Epithelial cell of proximal tubule (primary cell): ENCODE data around the gene PCDH18. TPM values are rescaled to one million over a fixed set of nuclear protein-coding genes. Genes with fewer than 3 reads are reported as not detected.
A peak's percentile ranks its signal among the peaks of the same experiment; 100 is the strongest.

Source experiments
- DNase-seq: peaks from one replicate; pipeline ENCODE4 v3.0.0-alpha.2; 2011; ENCODE audit warnings: low read depth
- H3K4me3 ChIP-seq: 2 replicates; pipeline ENCODE4 v1.5.1; 2011; ENCODE audit warnings: low read depth, mild to moderate bottlenecking, low read length
- total RNA-seq: library from RNA; depleted of rRNA; stranded (reverse); fragments of >200 nt; gene quantifications from 2 replicates; pipeline ENCODE4 v1.2.3, GENCODE V29; 2015
- TF ChIP-seq, protein P1 (sequence below): conservative IDR thresholded peaks from 2 replicates; pipeline ENCODE4 v1.5.1; 2012; ENCODE audit warnings: low read depth, mild to moderate bottlenecking, low read length

PCDH18 gene
- total RNA-seq, 1 donor from 2014 or later, result 0.29 TPM

DNA sequence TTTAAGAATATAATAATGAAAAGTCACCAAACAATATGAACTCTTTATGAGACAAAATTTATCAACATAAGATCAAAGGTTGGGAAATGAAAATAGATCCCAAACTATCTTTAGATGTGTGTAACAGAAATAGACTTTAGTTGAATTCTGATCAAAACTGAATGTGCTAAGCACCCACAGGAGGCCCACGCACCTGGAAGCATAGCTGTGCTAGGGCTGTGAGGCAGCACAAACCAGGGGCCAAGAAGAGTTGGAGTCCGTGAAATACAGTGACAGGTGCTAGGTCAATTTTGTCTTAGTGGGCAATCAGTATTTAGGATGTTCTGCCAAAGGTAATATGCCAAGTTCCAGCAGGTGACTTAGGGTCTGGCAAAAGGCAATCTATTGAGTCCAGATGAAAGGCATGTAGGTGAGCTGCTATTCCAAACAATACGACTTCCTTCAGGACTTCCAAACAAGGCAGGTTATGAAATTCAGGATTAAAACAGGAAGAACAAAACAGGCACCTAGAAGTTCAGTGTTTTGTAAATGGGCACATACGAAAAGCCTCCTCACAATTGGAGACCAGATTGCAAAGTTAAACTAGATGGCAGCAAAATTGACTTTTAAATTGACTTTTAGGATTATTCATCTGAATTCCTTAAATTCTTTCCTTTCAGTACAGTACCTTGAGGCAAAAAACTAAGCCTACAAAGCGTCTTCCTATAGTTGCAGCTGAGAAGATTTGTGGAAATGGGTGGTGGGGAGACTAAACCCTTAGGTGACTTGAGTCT lies 4.7 kb upstream of the PCDH18 start:
- no peak for DNase-seq
- H3K4me3 ChIP-seq, result no peak overlapping the region
- TF ChIP-seq, protein P1, sequence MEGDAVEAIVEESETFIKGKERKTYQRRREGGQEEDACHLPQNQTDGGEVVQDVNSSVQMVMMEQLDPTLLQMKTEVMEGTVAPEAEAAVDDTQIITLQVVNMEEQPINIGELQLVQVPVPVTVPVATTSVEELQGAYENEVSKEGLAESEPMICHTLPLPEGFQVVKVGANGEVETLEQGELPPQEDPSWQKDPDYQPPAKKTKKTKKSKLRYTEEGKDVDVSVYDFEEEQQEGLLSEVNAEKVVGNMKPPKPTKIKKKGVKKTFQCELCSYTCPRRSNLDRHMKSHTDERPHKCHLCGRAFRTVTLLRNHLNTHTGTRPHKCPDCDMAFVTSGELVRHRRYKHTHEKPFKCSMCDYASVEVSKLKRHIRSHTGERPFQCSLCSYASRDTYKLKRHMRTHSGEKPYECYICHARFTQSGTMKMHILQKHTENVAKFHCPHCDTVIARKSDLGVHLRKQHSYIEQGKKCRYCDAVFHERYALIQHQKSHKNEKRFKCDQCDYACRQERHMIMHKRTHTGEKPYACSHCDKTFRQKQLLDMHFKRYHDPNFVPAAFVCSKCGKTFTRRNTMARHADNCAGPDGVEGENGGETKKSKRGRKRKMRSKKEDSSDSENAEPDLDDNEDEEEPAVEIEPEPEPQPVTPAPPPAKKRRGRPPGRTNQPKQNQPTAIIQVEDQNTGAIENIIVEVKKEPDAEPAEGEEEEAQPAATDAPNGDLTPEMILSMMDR, result no peak

DNA sequence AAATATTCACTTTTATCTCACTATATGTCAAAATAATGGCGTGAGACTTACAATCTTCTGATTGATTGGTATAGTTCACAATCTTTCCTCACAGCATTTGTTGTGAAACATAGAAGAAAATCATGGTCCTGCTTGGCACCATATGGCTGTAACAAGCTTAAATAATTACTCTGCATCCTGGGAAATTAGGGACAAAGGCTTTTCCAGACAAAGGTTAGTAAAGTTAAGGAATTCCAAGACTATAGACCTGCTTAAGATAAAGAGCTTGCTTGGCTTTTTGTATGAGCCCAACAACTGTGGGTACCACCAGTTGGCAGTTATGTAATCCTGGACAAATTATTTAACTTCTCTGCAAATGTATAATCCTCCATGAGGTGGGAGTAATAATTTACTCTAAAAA lies 3.4 kb upstream of the PCDH18 start:
- TF ChIP-seq, protein P1, result no peak

DNA sequence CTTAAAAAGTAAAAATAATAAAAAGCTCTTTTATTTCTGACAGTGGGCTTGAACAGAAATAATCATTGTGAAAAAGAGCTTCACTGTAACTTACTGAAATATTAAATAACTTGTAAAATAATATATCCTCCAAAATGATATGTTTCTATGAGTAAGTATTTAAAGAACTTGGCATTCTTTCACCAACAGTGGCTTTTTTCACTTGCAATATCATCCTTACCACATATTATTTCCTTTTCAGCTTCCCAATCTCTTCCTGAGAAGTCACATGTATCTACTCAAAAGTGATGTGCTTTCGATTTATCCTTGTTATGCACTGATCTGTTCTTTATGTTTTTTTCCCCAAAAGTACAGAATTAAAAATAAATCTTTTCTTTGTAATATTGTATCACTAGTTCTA lies 2.2 kb upstream of the PCDH18 start:
- DNase-seq, result no peak
- no peak overlapping the region for H3K4me3 ChIP-seq
- TF ChIP-seq, protein P1, result no peak

More for the DNA sequence above, 3.4 kb upstream of the PCDH18 start:
- DNase-seq, result no peak
- H3K4me3 ChIP-seq, result no peak overlapping the region

DNA sequence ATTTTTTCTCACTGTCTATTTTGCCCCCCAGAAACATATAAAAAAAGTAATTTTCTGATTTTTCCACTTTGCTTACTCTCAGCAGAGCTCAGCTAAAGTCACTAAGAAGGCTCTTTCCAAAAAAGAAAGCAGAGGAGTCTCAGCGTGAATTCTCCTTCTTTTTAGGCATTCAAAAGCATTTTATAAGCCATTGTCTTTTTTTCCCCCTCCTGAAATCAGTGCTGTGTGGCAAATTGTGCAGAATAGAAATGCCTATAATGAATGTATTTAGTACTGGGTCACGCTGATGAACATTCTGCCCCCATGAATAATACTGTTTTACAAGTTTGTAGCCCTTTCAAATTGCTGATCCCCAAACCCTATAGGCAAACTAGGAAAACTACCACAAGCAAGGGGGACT lies 1.6 kb upstream of the PCDH18 start:
- DNase-seq, result no peak
- no peak overlapping the region for H3K4me3 ChIP-seq
- TF ChIP-seq, protein P1, result no peak

DNA sequence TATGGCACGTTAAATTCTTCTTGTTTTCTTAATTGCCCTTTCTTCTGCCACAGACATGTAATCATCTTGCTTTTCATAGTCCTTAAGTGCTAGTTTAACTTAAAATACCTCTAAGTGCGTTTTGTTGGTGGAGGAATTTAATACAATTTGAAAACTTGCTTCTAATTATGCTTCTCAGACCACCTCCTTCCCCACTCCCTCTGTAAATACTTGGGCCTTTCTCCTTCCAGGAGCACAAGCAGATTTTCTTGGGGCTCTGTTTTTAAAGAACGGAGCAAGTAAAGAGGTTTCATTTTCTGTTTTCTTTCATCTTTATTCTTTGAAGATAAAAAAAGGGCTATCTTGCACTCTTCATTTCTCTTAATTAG lies 559 bp upstream of the PCDH18 start:
- peak overlapping the region; percentile 57 for H3K4me3 ChIP-seq
- no peak for DNase-seq
- TF ChIP-seq, protein P1, result no peak

DNA sequence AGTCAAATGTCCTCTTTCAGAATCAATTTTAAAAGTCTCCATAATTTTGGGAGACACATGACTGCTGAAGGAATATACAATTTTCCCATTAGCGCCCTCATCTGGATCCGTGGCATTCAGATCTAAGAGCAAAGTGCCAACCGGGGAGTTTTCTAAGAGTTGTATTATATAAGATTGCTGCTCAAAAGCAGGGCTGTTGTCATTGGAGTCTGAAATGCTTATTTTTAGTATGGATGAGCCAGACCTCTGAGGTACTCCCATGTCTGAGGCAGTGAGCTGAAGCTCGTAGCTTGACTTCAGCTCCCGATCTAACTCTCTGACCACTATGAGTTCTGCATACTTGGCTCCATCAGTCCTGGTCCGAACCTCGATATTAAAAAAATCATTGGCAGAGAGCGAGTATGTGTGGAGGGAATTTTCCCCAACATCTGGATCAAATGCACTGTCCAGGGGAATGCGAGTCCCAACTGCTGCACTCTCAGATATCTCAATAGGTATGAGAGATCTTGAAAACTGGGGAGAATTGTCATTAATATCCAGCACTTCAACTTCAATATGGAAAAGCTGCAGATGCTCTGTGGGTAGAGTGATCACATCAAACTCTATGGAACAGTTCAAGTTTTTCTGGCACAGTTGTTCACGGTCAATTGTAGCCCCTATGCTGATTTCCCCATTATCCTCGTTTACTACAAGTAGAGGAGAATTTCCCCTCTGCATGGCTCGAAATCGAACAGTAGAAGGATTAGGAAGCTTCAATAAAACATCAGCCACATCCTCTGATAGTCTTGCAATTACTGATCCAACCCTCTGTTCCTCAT lies 917 bp downstream of the PCDH18 start:
- TF ChIP-seq, protein P1, result peak; percentile 36
- DNase-seq, result no peak
- H3K4me3 ChIP-seq, result peak overlapping the region; percentile 57
